Head of caudate nucleus (tissue), 42 donors: ENCODE results near the gene MAP3K1.

Experiments used
- DNase-seq, 42 donors: peaks; one replicate each; pipeline versions ENCODE4 v3.0.0 to v3.0.0-alpha.2; 2020 to 2021; ENCODE audit warnings: mixed read lengths in 7 of 42
- intact Hi-C: fragments of 100-400 bp; cut with DNase I; formaldehyde crosslinking; loops from one replicate; pipeline ENCODE4 v1.15.0; 2022

Gene MAP3K1

DNA sequence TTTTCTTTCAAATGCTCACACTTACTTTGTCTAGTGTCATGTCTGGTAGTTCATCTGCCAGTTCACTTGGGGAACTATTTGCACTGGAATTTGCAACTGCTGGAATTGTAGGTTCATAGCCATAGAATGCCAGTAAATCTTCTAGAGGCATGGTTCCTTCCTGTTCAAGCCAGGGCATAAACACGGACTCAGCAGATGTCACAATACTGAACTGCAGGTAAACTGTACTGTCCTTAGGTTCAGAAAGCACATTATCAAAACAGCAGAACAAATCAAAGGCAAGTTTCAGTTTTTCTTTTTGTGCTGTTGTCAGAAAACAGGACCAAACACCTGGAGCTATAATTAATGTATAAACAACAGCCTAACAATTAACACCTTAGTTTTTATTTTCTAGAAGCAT, 123.5 kb downstream of the MAP3K1 start:
- DNase-seq, result no peak
- intact Hi-C loops, result no loop called here

DNA sequence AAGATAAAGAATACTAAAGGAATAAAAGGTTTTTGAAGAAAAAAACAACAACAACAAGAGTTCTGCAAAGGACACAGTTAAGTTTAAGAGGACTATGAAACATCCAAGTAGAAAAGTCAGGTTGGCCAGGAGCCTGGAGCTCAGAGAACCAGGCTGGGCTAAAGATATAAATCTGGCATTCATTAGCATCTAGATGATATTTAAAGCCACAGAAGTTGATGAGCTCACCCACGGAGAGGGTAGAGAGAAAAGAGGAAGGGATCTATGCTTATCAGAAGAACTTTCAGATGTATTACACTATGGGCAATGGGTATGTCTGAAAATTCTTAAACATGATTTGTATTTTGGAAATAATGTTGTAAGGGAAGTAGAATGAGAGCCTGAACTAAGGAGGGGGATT, 126.6 kb downstream of the MAP3K1 start:
- DNase-seq, result no peak

More for the DNA sequence above, 126.6 kb downstream of the MAP3K1 start:
- intact Hi-C loops, result no loop called here
